Dedifferentiated amniotic fluid mesenchymal stem cell (primary cell): Measurements from ENCODE around the gene RGS11.
"Not testable (repeated sequence)": the region's sequence is repeated elsewhere in the genome, so short reads cannot be mapped to it uniquely, and the experiment has no call there.

Experiments used
- DNase-seq: peaks from one replicate; pipeline ENCODE4 v3.0.0-alpha.2; 2016; ENCODE audit errors: extremely low spot score

Gene RGS11

GRCh38 chr16:280552-280951 lies 4.8 kb upstream of the RGS11 start, which contains the start of gene ARHGDIG:
Gene ARHGDIG (plus strand): TSS chr16:280591. CDS start chr16:280681, 90 bp downstream.
- DNase-seq, result no peak

DNA sequence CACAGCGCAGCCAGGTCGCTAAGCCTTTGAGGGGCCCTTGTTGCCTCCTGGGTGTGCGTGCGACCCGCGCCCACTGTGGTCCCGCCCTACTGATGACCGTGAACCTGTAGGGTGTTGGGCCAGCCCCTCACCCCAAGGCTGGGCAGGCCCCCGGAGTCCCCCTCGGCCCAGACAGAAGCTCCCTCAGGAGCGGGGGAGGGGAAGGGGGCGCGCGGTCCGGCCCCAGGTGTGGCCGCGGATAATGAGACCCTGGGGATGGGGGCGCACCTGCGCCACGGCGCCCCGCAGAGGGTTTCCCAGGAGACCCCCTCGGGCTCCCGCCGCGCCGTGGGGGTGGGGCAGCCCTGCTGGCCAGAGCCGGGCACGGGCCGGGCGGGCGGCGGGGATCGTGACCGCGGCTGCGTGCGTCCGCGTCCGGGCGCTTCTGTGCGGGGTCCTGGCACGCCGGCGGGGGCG lies 4.3 kb upstream of the RGS11 start:
- DNase-seq, result no peak

DNA sequence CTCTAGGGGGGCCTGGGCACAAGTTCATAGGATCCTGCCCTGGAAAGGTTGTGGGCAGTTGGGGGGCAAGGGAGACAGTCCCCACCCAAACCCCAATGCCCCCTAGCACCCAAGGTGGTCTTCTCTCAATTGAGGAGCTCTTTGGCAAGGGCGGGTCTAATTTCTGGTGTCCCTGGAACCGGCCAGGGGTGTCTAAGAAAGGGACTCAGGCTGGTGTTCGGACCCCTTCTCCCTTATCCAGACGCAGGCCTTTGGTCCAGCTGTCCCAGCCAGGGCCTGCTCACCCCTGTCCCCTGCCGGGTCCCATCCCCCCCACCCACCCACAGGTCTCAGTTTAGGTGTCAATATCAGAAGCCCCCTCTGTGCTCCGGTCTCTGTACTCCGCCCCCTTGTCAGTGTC lies 3.8 kb upstream of the RGS11 start:
- no peak for DNase-seq

GRCh38 chr16:278863-279366 lies 3.2 kb upstream of the RGS11 start:
- DNase-seq, result no peak

DNA sequence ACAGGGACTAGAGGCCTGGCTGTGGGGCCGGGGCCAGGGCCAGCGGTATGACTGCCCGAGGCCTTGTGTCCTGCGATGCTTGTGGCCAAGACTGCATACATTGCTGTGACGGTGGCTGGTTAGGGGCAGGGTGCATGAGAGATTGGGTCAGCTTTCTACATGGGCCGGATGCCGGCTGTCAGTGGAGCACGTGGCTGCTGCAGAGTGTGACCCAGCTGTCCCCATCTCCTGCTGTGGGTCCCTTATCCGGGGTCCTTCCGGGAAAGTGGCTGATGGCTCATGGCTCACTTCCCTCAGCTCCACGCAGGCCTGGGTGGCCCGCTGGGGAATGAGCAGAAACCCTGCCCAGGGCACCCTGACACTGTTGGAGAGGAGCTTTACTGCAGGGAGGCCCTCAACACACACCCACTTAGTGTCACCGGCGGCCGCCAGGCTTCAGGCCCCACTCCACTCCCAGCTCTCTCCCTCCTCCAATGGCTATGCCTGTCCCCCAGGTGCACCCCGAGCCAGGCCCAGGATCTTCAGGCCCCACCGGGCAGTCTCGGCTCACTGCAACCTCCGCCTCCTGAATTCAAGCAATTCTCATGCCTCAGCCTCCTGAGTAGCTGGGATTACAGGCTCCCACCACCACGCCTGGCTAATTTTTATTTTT lies 808 bp upstream of the RGS11 start:
- no peak for DNase-seq

GRCh38 chr16:275041-275641 lies 603 bp downstream of the RGS11 start:
- no peak for DNase-seq

DNA sequence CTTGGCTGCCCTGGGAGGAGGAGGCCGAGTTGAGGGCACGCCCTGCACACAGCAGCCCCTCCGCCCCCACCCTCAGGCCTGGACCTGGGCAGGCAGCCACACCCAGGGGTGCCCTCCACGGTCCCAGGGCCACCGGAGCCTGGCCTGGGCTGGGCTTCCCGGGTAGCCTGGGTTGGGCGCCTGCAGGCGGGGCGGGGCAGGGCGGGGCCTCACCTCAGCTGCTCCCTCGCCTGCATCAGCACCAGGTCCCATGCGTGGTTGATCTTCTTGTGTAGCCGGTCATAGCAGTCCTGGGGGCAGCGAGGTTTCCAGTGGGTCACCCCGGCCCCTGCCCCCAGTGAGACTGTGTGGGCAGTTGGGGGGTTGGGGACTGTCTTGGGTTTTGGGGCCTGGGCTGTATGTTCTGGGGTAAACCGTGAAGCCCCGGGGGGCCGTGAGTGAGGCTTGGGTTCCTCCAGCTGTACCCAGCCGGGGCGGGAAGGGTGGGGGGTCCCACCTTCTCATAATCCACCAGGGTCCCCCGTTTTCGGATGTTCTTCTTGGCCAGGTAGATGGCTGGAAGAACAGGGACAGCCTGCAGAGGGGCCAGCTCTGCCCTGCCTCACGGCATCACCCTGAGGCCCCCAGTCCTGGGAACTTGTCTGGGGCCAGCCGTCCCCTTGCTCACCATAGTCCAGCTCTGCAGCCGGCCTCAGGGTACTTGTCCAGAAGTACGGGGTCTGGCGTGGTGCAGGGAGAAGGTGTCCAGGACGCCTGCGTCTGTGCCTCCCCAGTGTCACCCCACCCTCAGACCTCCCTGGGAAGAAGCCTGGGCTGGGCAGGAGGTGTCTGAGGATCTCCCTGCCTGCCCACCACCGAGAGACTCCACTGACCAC lies 2.0 kb downstream of the RGS11 start:
- no peak for DNase-seq

DNA sequence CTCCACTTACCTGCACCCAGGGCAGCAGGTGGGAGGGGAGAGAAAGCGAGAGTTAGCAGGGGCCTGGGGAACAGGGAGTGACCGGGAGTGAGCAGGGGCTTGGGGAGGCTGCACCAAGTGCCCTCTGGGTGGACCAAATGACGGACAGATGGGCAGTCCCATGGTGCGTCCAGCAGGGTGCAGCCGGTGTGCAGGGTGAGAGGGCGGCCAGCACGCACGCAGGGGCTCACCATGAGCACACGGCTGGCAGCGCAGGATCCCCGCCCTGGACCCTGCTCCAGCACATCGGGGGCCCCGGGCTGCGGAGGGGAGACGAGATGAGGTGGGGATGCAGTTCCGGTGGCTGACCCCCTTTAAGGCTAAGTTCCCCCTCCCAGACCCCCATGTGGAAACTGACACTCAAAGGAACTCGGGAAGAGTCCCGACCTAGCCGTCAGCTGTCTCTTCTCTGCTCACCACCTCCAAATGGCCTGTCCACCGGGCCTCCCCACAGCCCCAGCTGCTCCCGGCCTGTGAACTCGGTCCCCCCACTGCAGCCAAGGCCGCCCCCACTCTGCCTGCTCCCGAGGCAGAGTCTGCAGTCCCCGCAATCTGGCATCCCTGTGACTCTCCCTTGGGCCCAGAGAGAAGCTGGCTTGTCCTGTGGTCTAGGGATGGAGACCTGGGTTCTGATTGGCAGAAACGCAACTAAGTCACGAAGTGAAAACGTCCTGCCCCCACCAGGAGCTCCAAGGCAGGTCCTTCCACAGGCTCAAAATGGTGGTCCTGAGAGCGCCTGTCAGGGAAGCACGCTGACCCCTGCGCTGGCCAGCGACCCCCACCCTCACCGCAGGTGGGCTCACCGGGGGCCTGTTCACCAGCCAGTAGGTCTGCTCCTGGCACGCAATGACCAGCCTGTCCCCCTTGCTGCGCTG lies 2.9 kb downstream of the RGS11 start:
- no peak for DNase-seq

DNA sequence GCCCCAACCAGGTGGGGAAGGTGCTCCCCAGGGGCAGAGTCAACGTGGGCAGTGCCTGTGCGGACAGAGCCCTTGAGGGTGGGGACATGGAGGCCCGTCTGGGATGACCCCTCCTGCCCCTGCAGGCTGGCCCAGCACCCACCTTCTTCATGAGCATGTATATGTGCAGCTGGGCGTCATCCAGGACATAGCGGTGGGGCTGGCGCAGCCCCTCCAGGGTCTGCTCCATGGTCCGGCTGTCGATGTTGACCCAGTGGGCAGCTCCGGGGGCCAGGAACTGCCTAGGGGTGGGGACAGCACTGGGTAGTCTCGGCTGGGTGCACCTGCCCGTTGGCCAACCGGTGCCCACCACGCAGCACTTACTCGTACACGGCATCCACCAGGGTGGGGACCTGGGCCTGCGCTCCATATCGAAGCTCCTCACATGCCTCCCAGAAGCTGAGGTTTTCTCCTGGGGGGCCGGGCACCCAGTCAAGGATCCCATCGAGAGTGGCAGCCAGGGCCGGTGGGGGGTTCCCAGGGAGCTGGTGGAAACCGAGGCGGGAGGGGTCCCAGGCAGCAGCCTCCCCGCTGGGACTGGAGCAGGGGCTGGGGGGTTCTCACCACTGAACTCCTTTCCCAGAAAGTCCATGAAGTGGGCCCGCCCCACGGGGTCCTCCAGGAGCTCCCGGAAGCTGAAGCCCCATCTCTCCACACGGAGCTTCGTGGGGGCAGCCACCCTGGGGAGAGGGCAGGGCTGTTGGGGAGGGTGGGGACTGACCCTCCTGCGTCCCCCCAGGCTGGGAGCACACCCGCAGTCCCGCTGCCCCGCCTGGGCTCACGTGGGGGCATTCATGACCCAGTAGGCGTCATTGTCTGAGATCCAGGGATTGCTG lies 5.1 kb downstream of the RGS11 start:
- no peak for DNase-seq

- no peak for DNase-seq
Observed at GRCh38 chr16:269061-269796, 6.5 kb downstream of the RGS11 start.

DNA sequence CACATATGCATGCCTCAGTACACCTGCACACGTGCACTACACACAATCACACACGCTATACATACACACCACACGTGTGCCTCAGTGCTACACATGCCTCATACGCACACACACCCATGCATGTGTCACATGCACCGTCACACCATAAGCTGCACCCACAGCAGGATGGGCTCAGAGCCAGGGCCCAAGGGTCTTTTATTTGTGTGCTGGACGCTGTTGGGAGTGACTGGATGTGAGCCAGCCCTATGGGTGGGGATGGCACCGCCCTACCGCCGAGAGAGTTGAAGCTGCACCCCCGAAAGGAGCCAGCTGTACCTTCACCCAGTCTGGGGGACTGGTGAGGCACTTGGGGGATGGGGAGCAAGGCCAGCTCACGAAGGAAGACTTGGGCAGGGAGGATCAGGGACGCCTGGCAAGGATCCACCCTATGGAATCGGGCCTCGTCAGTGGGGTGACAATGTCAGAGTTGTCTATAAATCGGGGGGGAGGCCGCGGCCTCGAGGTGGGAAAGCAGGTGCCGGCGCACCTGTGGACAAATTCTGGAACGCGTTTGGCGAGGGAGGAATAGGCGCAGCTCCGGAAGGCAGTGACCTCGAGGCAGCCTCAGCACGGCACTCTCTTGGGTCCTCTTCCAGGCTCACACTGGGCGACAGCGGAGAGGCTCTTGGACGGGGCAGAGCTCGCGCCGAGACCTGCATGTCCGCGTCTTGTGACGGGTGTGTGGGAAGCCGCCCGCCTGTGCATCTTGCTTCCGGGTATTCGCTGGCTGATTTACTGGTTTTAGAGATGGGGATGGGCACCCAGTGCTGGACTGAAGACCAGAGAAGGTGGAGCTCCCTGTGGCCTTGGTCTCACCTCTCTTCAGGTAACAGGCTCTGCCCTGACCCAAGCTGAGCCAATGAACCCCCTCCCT lies 7.3 kb downstream of the RGS11 start:
- DNase-seq, result no peak

GRCh38 chr16:267562-267961 lies 8.2 kb downstream of the RGS11 start:
- DNase-seq, result not testable (repeated sequence)

DNA sequence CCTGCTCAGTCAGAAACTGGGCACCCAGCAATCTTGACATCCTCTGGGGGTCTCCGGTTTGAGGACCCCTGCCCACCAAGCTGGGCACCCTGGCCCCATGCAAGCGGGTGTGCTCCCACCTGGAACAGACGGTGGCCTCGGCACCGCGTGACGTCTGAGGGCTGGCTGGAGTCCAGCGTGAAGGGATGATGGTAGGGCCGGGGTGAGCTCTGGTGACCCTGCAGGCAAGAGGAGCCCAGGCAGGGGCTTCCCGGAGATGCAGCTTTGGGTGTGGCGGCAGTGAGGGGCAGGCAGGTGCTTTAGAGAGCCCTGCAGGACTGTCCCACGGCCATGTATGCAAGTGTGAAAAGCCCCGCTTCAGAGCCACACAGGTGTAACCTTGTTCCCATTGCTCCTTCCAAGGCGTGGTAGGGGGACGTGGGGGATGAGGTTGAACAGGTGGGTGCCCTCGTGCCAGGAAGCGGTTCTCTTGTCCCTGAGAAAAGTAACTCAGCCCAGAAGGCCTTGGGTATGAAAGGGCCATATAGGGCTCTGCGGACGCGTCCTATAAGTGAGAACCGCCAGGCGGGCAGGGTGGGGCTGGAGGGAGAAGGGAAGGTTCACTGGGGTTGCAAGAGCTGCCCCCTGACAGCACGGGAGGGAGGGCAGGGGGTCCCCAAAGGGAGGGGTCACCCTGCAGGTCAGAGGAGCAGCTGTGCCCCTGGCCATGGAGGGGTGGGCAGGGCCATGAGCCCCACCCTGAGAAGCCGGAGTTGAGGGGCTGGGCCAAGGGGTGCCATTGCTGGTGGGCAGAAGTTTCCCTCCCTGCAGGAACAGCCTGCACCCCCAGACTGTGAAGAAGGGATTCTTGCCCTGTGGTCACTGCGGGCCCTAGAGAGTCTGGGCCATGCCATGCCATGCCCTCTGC lies 9.2 kb downstream of the RGS11 start:
- no peak for DNase-seq

DNA sequence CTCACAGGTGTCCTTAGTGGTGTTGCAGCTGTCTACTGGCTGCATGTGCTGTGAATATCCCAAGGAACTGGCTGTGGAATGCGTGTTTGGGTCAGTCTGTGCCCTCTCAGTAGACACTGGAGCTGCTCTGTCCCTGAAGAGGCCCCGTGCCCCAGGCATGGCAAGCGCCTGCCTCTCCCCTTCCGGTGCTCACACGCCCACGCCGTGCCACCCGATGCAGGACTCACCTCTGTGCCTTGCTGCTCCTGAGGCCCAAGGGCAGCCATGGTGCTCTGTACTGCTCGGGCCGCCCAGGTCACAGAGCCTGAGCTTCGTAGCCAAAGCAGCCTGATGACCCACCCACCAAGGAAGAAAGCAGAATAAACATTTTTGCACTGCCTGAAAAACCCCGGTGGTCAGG lies 10.0 kb downstream of the RGS11 start:
- no peak for DNase-seq

DNA sequence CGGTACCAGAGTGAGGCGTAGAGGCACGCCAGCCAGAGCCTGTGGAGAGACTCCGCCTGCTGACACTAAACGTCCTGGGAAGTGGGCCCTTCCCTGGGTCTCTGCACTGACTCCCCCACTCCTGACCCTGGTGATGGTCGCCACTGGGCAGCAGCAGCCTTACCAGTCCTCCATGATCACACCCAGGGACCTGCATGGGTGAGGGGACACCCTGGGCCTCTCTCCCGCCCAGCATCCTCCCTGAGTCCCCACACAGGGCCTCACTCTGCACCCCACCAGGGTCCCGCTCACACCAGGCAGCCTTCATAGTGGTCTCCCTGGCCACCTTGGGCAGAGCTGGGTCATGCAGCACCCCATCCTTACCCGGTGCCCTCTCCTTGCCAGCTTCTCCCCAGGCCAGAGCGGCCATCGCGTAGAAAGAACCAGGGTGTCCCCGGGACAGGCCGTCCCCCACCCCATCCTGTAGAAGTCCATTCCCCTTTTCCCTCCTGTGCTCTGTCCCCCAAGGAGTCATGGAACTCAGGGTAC lies 10.7 kb downstream of the RGS11 start:
- DNase-seq, result no peak

DNA sequence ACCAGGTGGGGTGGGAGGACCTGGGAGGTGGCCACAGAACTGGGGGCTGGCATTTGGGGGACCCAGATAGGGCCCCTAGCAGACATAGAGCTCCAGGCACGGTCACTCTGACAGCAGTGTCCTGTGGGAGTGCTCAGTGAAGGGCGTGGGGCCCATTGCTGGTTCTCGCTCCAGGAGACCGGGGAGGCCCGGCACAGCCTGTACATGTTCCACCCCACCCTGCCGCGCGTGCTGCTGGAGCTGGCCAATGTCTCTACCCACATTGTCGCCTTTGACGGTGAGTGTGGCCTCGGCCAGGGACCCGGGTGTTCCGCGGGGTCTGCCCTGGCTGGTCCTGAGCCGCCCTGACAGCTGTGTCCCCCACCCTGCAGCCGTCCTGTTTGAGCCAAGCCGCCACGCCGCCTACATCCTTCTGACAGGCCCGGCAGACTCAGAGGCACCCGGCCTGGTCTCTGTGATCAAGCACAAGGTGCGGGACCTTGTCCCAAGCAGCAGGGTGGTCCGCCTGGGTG lies 11.2 kb downstream of the RGS11 start:
- no peak for DNase-seq

- no peak for DNase-seq
Observed at GRCh38 chr16:263944-264343, 11.8 kb downstream of the RGS11 start.
